ENCODE results near the gene SFT2D1.
"Not testable (repeated sequence)": the region's sequence is repeated elsewhere in the genome, so short reads cannot be mapped to it uniquely, and the experiment has no call there.

The SFT2D1 gene

DNA sequence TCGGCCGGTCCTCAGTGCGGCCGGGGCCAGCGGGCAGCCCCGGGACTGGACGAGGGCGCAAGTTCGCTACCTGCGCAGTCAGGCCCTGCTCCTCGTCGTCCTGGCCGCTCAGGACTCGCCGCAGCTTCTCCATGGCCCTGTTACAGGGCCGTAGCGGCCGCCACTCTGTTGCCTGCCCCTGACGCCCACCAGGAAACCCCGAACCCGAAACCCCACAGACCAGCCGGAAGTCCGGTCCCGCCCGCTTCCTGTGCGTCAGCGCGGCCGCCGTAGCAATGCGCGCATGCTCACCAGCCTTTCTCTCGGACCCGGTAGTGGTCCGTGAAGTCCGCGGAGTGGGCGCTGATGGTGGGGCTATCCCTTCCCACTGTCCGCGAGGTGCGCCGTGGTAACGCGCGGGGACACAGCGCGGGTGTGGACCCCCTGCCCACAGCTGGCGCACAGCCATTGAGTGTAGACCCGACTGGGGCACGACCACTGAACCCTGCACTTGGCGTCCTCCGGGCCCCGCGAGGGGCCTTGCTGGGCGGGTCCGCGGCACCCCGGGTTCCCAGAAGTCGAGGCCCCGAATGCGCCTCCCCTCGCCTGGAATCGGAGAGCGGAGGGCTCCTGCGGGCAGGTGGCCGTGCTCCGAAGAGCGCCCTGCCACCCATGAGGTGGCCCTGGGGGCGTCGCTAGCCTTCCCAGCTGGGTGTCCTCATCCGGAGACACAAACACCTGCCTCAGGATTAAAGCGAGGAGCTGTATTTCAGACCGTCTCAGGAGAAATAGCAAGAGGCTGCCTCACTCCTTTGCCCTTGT, at the start of gene SFT2D1:
TSS of gene SFT2D1 (minus strand) at position 197 of the 801 bp plus-strand sequence. CDS start at position 133, 64 bp downstream.
- DNase-seq (ENCODE audit: low read depth): peak; percentile 53

DNA sequence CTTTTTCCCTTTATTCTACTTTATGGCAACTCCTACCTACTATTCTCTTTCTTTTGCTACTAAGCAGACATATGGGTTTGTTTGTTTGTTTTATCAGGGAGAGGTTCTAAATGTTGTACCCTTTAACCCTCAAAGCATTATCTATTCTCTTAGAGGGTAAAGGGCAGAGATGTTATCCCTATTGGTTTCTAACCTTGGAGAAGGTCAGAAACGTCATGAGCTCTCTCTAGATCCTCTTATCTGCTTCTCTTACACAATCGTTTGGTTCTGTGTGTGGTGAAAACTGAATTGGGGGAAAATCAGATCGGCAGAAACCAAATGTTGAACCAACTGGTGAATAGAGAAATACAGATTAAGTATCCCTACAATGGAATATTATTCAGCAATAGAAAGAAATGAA, 46.8 kb upstream of the SFT2D1 start:
- no peak for DNase-seq (ENCODE audit: low read depth)

DNA sequence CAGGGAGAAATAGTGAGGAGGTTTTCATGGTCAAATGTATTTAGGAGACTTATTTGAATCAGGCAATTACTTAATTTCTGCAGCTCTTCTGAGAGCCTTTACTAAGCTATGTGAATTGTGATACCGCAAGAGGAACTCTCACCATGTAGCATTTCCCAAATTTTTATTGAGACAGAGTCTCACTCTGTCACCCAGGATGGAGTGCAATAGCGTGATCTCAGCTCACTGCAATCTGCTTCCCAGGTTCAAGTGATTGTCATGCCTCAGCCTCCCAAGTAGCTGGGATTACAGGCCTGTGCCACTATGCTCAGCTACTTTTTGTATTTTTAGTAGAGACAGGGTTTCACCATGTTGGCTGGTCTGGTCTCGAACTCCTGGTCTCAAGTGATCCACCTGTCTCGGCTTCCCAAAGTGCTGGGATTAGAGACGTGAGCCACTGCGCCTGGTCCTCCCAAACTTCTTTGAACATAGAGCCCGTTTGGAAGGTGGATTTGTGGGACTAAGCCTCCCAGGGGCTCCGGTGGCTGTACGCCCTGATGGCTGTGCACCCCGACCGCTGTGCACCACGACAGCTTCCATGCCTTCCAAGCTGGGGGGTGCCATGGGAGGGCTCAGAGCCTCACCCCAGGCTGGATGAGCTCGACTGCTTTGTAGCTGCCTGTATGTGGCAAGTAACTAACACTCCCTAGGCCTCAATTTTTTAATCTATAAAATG, 46.1 kb upstream of the SFT2D1 start:
- no peak for DNase-seq (ENCODE audit: low read depth)

DNA sequence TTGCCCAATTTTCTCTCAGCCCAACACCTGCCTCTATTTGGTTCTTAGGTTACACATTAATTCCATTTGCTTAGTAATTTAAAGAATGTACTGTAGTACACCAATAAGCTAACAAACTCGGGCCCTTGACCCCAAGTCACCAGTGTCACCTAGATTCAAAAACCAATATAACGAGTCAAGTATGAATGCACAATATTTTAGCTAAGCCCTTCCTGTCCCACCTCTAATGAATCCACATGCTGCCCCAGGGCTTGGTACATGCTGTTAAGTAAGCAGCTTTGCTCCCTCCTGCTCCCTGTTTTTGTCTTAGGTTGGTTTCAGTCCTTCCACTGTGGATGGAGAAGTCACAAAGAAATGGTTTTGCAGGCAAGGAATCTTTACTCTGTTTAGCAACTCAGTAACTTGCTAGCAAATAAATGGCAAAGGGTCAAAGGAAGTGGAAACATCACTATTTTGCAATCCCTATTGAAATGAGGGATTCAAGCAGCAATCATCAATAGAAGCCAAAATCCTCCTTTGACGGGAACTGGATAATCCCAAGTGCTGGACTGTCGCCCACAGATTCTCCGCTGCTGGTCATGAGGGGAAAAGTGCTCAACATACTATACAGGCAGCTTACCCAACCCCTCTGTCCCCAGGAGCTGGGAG, 45.4 kb upstream of the SFT2D1 start:
- no peak for DNase-seq (ENCODE audit: low read depth)

DNA sequence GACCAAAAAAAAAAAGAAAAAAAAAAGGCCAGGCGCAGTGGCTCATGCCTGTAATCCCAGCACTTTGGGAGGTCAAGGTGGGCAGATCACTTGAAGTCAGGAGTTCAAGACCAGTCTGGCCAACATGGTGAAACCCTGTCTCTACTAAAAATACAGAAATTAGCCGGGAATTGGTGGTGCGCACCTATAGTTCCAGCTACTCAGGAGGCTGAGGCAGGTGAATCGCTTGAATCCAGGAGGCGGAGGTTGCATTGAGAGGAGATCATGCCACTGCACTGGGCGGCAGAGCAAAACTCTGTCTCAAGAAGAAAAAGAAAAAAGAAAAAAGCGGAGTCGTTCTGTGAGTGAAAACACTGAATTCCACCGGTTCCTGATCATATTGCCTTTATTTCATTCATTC, 44.8 kb upstream of the SFT2D1 start:
- not testable (repeated sequence) for DNase-seq (ENCODE audit: low read depth)

DNA sequence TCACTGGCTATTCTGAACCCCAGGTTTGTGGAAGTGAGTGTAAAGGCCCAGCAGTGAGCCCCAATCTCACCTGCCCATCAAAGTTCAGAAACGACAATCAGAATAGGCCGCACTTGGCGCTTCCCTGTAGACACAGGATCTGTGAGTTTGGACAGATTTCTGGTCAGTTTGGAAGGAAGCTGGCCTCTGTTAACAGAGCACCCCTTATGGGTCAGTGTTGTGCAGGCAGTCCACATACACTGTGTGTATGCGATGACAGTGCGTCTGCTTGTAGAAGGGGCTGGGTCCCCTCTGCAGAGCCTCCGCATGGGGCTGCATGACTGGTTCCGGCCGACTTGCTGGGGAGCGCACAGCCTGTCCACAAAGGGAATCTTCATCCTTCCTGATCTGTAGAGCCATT, 43.8 kb upstream of the SFT2D1 start:
- DNase-seq (ENCODE audit: low read depth): no peak

DNA sequence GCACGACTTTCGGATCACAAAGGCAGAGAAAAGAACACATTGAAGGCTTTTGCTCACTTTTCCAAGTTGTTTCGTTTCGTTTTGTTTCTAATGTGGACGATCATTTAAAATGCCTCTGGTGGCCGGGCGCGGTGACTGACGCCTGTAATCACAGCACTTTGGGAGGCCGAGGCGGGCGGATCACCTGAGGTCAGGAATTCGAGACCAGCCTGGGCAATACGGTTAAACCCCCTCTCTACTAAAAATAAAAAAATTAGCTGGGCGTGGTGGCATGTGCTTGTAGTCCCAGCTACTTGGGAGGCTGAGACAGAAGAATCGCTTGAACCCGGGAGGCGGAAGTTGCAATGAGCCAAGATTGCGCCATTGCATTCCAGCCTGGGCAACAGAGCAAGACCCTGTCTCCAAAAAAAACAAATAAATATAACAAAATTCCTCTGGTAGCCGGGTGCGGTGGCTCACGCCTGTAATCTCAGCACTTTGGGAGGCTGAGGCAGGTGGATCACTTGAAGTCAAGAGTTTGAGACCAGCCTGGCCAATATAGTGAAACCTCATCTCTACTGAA, 41.5 kb upstream of the SFT2D1 start:
- DNase-seq (ENCODE audit: low read depth): not testable (repeated sequence)

DNA sequence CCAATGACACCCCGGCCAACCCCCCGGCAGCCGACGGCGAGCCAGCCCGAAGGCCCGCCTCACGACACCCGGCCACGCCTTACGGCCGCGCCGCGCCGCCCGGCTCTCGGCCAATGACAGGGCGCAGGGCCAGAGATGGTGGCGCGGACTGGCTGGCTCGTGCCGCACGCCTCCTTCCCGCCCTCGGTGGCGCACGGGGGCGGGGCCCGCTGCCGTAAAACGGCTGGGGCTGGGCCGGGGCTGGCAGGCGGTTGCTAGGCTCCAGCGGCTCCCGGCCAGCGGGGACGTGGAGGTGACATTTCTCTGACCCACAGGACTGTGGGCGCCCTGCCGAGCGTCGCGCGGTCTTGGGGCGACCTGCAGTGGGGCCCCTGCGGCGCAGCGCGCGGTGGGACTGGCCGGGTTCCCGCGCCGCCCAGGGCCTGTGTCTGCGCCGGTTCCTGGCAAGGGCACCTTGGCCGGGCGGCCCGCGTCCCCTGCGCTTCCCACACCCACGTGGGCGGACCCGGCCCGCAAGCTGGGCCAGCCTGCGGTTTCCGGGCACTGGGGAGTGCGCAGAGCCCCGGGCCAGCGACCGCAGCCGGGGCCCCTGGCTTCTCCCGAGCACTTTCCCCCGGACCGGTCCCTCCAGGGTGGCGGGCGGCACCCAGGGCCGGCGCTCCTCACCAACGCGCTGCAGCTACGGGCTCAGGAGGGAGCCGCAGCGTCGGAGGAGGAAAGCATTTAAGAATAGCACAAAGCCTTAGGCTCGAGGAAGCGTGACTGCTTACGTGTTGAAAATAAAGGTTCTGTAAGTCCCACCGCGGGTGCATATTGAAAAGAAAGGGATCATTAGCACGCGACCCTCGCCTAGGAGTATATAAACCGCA, 40.8 kb upstream of the SFT2D1 start, which contains the start of gene MPC1:
TSS of gene MPC1 (minus strand) at position 8 of the 869 bp plus-strand sequence. CDS start 64 bp downstream, outside the sequence.
- peak; percentile 89 for DNase-seq (ENCODE audit: low read depth)

DNA sequence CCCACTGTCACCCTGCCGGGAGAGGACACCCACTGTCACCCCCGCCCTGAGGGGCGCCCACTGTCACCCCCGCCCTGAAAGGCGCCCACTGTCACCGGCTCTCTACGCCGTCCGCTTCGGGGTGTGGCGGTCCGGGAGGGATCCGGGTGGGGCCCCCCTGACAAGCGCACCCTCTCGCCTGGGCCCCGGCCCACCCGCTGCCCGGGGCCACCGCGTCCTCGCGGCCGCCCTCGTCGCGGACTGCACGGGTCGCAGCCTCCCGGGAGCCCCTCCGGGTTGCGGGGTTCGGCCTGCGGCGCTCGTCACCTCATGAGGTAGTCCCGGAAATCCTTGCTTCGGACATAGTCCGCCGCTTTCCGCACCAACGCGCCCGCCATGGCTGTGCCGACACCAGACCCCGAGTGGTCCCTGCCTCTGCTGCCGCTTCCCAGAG, 40.2 kb upstream of the SFT2D1 start:
- DNase-seq (ENCODE audit: low read depth): no peak

DNA sequence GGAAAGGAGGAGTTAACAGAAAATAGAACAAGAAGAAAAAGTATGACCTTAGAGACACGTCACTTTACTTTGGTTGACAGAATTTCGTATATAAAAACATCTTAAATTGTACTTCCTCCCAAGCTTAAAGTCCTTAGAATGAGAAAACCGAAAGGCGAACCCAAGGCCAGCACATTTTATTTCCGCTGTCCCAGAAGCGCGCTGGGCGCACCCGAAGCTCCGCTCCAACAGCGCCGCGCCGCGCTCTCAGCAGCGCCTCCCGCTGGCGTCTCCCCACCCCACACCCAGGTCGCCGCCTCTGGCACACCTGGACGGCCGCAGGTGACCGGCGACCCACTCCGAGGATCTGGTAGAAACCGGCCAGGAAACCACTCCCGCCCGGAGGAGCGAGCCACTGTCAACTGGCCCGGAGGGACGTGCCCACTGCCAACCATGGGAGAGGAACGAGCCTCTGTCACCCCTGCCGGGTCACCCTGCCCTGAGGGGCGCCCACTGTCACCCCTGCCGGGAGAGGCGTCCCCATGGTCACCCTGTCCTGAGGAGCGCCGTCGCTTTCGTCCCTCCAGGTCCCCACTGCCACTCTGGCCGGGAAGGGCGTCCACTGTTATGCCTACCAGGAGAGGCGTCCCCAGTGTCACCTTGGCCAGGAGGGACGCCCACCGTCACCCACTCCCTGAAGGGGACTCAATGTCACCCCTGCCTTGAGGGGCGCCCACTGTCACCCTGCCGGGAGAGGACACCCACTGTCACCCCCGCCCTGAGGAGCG, 39.6 kb upstream of the SFT2D1 start:
- DNase-seq (ENCODE audit: low read depth): peak; percentile 6

DNA sequence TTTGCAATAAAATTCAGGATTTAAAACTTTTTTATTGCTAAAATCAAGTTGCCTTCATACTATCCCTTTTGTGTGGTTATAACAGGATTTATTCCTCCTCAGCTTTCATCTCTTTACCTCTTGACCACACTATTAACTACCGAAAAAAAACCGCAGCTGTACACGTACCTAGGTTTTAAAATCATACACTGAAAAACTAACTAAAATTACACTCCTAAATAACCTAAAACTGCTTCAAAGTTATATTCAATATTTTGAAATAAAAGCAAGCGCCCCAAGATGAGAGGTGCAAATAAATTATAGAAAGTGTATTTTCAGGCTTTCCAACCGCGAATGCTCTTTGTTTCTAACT, 39.0 kb upstream of the SFT2D1 start:
- no peak for DNase-seq (ENCODE audit: low read depth)

DNA sequence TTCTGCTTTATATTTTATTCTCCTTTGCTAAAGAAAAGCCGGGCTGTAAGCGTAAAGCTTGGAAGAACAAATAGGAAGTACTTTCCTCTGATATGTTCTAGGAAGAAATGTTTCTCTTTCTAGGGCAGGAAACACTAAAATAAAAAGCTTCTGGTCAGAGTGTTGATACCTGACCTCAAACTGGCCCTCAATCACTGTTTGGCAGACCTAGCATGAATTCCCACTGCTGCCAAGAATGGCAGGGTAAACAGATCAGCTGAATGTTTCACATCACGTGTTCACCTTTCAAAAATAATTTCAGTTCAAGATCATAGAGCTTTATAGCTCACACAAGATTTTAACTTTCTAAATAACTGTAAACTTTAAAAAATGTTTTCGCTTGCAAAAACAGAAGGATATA, 37.5 kb upstream of the SFT2D1 start:
- no peak for DNase-seq (ENCODE audit: low read depth)

DNA sequence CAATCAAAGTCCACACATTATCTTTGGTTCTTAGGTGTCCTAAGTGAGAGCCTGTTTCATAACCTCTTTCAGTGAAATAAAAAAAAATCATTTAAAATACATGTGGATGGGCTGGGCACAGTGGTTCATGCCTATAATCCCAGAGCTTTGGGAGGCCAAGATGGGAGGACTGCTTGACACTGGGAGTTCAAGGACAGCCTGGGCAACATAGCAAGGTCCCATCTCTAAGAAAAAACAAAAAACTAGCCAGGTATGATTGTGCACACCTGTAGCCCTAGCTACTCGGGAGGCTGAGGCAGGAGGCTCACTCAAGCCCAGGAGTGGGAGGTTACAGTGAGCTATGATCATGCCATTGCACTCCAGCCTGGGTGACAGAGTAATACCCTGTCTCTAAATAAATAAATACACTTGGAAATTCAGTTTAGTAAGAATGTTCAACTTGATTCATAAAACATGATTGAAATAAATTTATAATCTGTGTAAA, 36.8 kb upstream of the SFT2D1 start:
- no peak for DNase-seq (ENCODE audit: low read depth)

DNA sequence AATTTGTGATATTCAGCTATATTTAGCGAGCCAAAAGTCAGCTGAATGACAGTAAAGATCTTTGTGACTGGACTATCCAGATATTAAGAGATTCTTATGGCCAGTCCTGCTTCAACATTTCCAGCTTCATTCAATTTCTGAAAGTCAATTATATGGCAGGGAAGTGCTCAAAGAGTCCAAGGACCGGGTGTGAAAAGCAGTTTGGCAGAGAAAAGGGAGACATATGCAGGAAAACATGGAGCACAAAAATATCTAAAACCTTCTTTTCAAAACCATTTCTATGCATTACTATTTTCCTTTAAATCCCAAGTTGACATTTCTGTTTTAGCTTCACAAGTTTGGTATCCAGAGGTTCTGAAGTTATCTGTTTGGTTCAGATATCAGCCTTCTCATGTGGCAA, 35.4 kb upstream of the SFT2D1 start:
- no peak for DNase-seq (ENCODE audit: low read depth)

DNA sequence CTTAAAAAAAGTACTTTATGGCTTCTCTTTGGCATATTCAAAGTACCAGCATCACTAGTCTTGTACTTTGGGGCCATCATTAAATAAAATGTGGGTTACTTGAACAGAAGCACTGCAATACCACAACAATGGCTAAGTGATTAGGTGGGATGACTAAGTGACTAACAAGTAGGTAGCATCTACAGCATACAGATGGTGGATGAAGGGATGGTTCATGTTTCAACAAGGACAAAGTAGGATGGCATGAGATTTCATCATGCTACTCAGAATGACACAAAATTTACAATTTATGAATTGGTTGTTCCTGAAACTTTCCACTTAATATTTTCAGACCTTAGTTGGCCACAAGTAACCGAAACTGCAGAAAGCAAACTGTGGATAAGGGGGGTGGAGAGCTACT, 32.7 kb upstream of the SFT2D1 start:
- peak; percentile 9 for DNase-seq (ENCODE audit: low read depth)

DNA sequence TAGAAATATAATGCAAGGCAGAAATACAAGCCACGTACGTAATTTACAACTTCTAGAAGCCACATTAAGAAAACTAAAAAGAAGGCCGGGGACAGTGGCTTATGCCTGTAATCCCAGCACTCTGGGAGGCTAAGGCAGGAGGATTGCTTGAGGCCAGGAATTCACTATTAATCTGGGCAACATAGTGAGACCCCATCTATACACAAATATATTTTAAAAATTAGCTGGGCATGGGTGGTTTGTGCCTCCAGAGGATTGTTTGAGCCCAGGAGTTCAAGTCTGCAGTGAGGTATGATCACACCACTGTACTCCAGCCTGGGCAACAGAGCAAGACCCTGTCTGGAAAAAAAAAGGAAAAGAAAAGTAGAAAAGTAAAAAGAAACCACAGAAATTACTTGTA, 28.1 kb upstream of the SFT2D1 start:
- DNase-seq (ENCODE audit: low read depth): no peak

DNA sequence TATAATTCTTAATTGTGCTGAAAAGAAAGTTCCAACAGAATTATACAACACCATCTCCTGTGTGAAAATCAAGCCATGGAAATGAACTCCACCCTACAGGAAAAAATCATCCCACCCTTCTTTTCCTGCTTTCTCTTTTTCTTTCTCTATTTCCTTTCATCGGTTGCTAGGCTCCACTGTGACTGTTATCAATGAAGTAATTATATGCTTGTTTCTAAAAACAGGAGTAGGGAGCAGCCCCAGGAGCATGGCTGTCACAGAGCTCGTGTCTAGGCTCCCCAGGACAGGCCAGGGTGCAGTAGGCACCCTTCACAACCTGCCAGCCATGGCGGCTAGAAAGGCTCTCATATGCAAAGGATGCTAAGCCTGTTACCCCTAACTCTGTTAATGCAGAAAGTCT, 27.4 kb upstream of the SFT2D1 start:
- no peak for DNase-seq (ENCODE audit: low read depth)

DNA sequence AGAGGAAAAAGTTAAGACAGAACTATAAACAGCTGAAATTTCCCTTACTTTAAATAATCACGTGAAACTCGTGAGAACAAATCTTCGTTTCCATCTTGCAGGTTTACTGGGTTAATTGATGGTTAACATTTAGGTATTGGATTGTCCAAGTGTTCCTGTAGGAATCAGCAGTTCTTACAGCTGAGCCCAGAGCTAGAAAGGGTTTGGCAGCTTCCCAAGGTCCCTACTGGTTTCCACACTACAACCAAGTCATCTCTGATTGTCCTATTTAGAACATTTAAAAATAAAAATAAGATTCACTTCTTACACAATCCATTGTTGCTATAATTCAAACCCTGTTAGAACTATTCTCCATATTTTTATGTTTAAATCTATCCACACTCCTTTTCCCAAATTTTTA, 24.6 kb upstream of the SFT2D1 start:
- DNase-seq (ENCODE audit: low read depth): no peak

DNA sequence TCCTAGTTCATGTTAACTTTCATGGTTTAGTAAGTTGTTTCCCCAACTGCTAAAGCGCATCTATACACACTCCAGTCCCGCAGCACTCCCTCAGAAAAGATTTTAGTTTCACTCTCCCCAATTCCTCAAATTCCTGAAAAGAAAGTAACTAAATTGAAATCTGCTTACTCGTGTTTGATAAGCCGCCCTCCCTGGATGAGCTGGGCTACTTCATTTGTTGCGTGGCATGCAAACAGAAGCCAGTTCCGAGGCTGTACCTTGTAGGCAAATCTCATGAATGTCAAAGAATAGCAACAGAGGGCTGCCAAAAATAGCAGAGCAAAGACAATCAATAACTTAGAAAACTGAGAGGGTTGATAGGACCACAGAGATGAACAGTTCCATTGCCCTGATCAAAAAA, 23.5 kb upstream of the SFT2D1 start:
- DNase-seq (ENCODE audit: low read depth): no peak

DNA sequence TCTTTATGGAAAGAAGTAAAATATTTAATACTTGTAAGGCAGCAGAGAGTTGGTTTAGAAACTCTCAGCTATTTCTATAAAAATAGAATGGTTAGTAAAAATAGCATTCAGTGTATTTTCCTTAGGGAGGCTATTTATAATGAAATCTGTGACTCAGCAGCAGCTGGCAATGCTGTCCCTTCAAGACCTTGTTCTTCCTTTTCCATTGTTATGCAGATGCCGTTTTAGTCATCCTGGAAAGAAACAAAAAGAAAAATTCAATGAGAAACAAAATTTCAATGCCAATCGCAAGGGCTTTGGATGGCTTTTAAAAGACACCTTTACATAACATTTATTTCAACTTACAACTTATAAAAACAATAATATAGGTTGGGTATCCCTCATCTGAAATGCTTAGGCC, 22.9 kb upstream of the SFT2D1 start:
- no peak for DNase-seq (ENCODE audit: low read depth)

DNA sequence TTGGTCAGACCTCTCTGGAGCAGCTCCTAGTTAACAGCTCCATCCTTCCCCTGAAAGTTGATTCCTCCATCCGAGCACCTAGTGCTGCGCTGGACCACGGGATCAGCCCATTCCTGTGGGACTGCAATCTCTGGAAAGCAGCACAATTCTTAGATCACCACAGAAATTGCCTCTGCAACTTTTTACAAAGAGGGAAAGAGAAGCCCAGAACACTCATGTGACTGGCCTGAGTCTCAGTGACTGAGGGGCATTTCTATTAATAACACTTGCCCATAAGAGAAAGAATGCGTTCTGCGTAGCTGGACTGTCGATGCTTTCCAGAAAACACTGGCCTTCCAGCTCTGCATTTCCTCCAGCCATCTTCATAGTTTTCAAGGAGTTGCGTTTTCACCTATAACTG, 22.1 kb upstream of the SFT2D1 start:
- no peak for DNase-seq (ENCODE audit: low read depth)

Measured in fibroblast of the conjunctiva (primary cell).